GM19023 (cell line): ENCODE results near the gene OR5B21.

Experiments used
- ATAC-seq: cut with Tn5 transposase; IDR thresholded peaks from one replicate; pipeline ENCODE4 v1.9.1; 2021; ENCODE audit warnings: mild to moderate bottlenecking, moderate library complexity; ENCODE audit not compliant: unreplicated experiment

The OR5B21 gene

GRCh38 chr11:58508005-58508404 is at the start of gene OR5B21:
OR5B21 (minus strand) TSS chr11:58508105; CDS start chr11:58508105, 0 bp downstream.
- ATAC-seq, result no peak

GRCh38 chr11:58549644-58550043 is 41.7 kb upstream of the OR5B21 start:
- no peak for ATAC-seq

DNA sequence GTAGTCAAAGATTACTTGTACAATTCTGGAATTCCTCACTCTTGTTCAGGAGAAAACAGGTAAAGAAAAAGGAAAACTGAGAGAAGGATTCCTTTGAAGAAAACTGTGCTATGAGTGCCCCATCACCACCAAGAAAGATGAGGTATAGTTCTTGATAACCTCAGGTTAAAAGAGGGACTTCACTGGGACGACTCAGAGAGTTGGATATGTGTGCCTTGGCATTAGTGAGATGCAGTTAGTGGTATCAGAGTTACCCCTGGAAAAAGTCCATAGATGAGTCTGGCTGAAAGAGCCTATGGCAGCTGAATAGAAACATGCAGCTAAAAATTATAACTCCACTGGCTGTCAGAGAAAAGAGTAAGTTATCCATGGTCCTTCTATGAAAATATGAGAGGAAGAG is 38.9 kb upstream of the OR5B21 start:
- no peak for ATAC-seq

- no peak for ATAC-seq
Observed at GRCh38 chr11:58531865-58532341, 24.0 kb upstream of the OR5B21 start.

DNA sequence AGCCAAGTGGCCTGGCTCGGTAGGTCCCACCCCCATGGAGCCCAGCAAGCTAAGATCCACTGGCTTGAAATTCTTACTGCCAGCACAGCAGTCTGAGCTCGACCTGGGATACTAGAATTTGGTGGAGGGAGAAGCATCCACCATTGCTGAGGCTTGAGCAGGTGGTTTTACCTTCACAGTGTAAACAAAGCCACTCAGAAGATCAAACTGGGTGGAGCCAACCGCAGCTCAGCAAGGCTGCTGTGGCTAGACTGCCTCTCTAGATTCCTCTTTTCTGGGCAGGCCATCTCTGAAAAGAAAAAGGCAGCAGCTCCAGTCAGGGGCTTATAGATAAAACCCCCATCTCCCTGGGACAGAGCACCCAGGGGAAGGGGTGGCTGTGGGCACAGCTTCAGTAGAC is 22.3 kb upstream of the OR5B21 start:
- no peak for ATAC-seq

DNA sequence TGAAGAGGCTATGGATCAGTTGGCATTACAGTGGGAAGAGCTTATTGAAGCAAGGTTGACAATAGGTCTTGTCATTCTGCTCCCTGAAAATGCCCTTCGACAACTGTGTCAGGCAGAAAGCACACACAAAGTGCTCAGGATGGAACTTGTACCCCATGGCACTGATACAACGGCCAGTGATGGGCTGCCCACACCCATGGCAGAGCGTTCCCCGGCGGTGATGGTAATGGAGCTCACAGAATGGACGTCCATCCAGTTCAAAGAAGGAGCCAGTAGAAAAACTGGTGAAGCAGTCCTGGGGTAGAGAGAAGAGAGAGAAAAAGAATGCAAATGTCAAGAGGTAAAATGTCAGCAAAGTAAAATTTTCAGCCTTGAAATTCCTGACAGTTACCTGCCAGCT is 19.5 kb upstream of the OR5B21 start:
- ATAC-seq, result no peak

DNA sequence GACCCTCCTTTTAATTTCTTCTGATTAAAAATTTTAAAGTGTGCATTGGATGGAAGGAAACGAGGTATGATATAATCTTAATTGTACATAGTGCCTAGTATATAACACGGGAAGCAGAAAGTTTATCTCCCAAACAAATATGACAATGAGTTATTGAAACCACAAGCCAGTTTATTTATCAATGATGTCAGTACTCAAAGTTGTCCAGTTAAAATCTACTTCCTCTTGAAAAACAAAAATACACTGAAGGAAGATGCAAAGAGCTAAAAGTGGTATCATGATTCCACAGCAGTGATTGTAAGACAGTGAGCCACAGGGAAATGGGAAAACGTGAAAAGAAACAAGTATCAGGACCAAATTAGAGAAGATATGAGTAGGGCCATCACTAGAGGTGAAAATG is 18.8 kb upstream of the OR5B21 start:
- ATAC-seq, result no peak

- peak; percentile 75 for ATAC-seq
Observed at GRCh38 chr11:58525037-58525614, 17.2 kb upstream of the OR5B21 start.

DNA sequence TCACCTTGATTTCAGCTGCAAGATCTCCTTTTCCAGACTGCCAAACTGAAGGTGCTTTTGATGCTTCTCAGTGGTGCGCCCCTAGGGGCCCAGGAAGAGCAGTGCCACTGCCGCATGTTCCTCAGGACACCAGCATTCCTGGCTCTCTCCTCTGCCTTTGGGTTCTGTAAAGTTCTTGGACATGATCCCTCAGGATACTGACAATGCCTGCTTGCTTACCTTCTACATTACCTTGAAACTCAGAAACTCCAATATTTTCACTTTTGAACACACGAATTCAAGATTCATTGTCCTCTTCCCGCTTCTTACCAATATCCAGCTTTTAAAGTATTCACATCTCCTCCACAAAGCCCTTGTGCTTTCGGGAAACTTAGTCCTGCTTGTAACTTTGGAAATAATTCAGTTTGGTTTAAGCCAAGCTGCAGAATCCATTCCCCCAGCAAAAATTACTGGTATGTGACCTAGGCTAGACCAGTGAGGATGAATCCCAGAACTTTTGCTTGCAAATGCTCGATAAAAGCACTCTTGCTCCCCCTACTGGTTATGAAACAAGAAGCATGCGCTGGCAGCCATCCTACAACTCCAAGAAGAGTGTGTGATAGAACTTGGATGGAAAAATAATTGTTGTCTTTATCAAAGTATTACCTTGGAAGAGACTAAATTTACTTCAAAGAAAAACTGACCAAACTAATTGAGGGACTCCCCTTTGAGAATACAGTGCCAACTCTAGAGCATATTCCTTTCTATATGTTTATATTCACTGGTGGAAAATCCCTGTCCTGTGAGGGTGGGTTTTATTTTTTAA is 16.5 kb upstream of the OR5B21 start:
- peak; percentile 58 for ATAC-seq

- no peak for ATAC-seq
Observed at GRCh38 chr11:58513747-58514367, 6.0 kb upstream of the OR5B21 start.

GRCh38 chr11:58511636-58512035 is 3.7 kb upstream of the OR5B21 start:
- no peak for ATAC-seq

DNA sequence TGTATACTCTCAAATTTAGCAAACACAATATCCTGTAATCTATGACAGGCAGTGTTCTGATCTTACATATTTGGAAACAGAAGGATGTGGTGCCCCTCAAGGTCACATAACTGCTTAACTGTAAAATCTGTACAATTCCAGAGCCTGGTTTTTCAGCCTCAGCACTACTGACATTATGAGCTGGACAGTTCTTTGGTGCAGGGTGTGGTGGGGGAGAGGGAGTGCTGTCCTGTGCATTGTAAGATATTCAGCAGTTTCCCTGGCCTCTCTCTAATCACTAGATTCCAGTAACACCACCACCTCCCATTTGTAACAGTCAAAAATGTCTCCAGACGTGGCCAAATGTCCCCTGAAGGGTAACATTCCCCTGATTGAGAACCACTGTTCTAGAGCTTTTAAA is 1.8 kb upstream of the OR5B21 start:
- ATAC-seq, result no peak

GRCh38 chr11:58508814-58509213 is 909 bp upstream of the OR5B21 start:
- no peak for ATAC-seq

DNA sequence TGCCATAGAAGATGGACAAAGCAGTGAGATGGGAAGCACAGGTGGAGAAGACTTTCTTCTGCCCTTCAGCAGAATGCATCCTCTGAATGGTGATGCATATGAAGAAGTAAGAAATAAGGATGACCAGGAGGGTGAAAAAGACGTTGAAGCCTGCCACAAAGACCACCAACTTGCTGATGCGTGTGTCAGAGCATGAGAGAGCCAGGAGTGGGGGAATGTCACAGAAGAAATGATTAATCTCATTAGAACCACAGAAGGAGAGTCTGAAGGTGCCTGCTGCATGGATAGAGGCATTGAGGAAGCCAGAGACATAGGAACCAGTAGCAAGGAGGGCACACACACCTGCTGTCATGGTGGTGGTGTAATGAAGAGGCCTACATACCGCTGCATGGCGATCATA is 550 bp downstream of the OR5B21 start:
- no peak for ATAC-seq

GRCh38 chr11:58506935-58507334 is 970 bp downstream of the OR5B21 start:
- no peak for ATAC-seq

DNA sequence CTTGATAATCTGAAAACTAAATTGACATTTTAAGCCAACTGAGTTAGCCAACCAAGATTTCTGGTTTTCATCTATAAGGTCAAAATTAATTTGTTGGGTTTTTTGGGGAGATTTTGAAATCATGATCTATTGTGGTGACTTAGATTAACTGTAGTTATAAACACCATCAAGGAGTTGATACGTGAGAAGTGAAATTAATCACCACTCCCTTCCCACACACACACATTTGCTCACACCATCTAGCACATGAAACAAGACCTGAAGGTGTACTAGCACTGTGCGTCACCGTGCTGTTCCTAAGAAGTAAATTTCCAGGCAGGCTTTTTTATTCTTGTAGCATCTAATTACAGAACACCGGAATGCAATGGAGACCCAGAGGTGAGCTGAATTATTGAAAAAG is 2.1 kb downstream of the OR5B21 start:
- ATAC-seq, result no peak

- no peak for ATAC-seq
Observed at GRCh38 chr11:58504232-58504631, 3.7 kb downstream of the OR5B21 start.

GRCh38 chr11:58503361-58503856 is 4.5 kb downstream of the OR5B21 start:
- ATAC-seq, result peak; percentile 86

DNA sequence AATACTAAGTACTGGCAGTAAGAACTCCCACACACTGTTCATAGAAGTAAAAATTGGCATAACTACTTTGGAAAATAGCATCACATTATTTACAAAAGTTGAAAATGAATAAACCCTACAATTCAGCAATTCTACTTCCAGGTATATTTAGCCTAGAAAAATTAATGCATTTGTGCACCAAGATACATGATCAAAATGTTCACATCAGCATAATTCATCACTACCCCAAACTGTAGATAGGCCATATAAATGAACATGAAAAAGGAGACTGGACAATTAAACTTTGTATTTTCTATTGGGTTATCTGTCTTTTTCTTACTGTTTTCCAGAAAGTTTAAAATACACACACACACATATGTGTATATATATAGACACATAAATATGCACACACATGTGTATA is 5.9 kb downstream of the OR5B21 start:
- ATAC-seq, result no peak

- ATAC-seq, result no peak
Observed at GRCh38 chr11:58498464-58498863, 9.4 kb downstream of the OR5B21 start.

GRCh38 chr11:58497951-58498350 is 10.0 kb downstream of the OR5B21 start:
- no peak for ATAC-seq

GRCh38 chr11:58495906-58496305 is 12.0 kb downstream of the OR5B21 start:
- ATAC-seq, result no peak
